HCT116 (cell line): ENCODE results near the gene SRGAP3. TPM values are rescaled to one million over a fixed set of nuclear protein-coding genes. Genes with fewer than 3 reads are reported as not detected.

Experiments
- ATAC-seq: fragments of 200-7000 bp; cut with Tn5 transposase; 2 replicates; pipeline ENCODE4 v1.9.1; 2020; ENCODE audit warnings: mild to moderate bottlenecking, moderate library complexity
- BruUV-seq: library from RNA; stranded (reverse); fragments of 400-500 nt; replicated peaks from 2 replicates; lab custom pipeline; 2021; lab: Mats Ljungman, UMichigan
- CTCF ChIA-PET: fragments of 300-600 bp; sonication (Branson Sonifier 250); formaldehyde crosslinking; loops from one replicate; lab custom pipeline; 2021; ENCODE audit warnings: antibody characterized with exemption; lab: Charles Lee
- POLR2A ChIA-PET: fragments of 300-600, 350-600 bp; sonication (Branson Sonifier 250); formaldehyde crosslinking; loops from one replicate; lab custom pipeline; 2021; ENCODE audit warnings: antibody characterized with exemption; lab: Charles Lee
- RAD21 ChIA-PET, 2 experiments: fragments of 300-600 bp; sonication (Branson Sonifier 250); formaldehyde crosslinking; loops; one replicate each; lab custom pipeline; 2023; ENCODE audit warnings: low total read pairs in 2 of 2; ENCODE audit not compliant: uncharacterized antibody in 2 of 2, unreplicated experiment in 2 of 2, low non-redundant PET in 1 of 2; lab: Charles Lee
- DNase-seq: peaks from one replicate; pipeline ENCODE4 v3.0.0-alpha.2; 2010; ENCODE audit warnings: low read depth, low spot score
- H2AFZ ChIP-seq: fragments of 200-600 bp; shearing (Covaris generic), sonication (generic); 2 replicates; pipeline ENCODE4 v1.6.1; 2017; ENCODE audit warnings: low read depth, mixed run types, mixed read lengths, antibody characterized with exemption, low read length; ENCODE audit not compliant: poor library complexity, severe bottlenecking
- H3K27ac ChIP-seq: 2 replicates; pipeline ENCODE4 v1.5.1; 2012; ENCODE audit warnings: low read depth, low read length
- H3K27me3 ChIP-seq: fragments of 200-600 bp; sonication (generic); 2 replicates; pipeline ENCODE4 v1.6.1; 2016; ENCODE audit warnings: mixed run types, low read length, mixed read lengths; ENCODE audit not compliant: insufficient read depth
- H3K36me3 ChIP-seq, 2 experiments: fragments of 200-500 bp in 1 of 2; fragments of 200-600 bp in 1 of 2; sonication (Bioruptor generic) in 1 of 2; sonication (generic) in 1 of 2; 2 replicates each; pipeline versions ENCODE4 v1.5.1 to v1.6.1; 2014 to 2016; ENCODE audit warnings: low read length in 2 of 2, inconsistent platforms in 1 of 2, mixed read lengths in 1 of 2, mixed run types in 1 of 2; ENCODE audit not compliant: insufficient read depth in 2 of 2, control insufficient read depth in 1 of 2
- H3K4me1 ChIP-seq, 2 experiments: fragments of 200-600 bp in 1 of 2; sonication (generic) in 1 of 2; 2 replicates each; pipeline versions ENCODE4 v1.5.1 to v1.6.1; 2012 to 2017; ENCODE audit warnings: low read length in 2 of 2, inconsistent platforms in 1 of 2, mild to moderate bottlenecking in 1 of 2, mixed read lengths in 1 of 2, mixed run types in 1 of 2, moderate library complexity in 1 of 2; ENCODE audit not compliant: insufficient read depth in 2 of 2, control insufficient read depth in 1 of 2
- H3K4me2 ChIP-seq: fragments of 200-600 bp; sonication (generic); 2 replicates; pipeline ENCODE4 v1.6.1; 2017; ENCODE audit warnings: mixed run types, low read length, mixed read lengths
- H3K4me3 ChIP-seq, 2 experiments: fragments of 200-600 bp in 1 of 2; sonication (generic) in 1 of 2; replicated peaks in 1 of 2; 2 replicates each; pipeline ENCODE4 v1.5.1; 2011 to 2016; ENCODE audit warnings: low read length in 2 of 2, control low read depth in 1 of 2, low read depth in 1 of 2, mild to moderate bottlenecking in 1 of 2, mixed read lengths in 1 of 2, mixed run types in 1 of 2
- H3K79me2 ChIP-seq: fragments of 200-600 bp; sonication (generic); 2 replicates; pipeline ENCODE4 v1.6.1; 2017; ENCODE audit warnings: mild to moderate bottlenecking, mixed run types, low read length, moderate library complexity, mixed read lengths; ENCODE audit not compliant: insufficient read depth
- H3K9ac ChIP-seq: fragments of 200-600 bp; sonication (generic); 2 replicates; pipeline ENCODE4 v1.6.1; 2016; ENCODE audit warnings: low read length, mixed read lengths
- H3K9me2 ChIP-seq: fragments of 200-600 bp; sonication (generic), shearing (Covaris generic); 2 replicates; pipeline ENCODE4 v1.6.1; 2017; ENCODE audit warnings: mixed run types, mild to moderate bottlenecking, moderate library complexity; ENCODE audit not compliant: insufficient read depth
- H3K9me3 ChIP-seq, 2 experiments: fragments of 200-500 bp in 1 of 2; fragments of 200-600 bp in 1 of 2; sonication (Bioruptor generic) in 1 of 2; sonication (generic) in 1 of 2; 2 replicates each; pipeline ENCODE4 v1.6.1; 2014 to 2017; ENCODE audit warnings: low read length in 2 of 2, mixed read lengths in 2 of 2, inconsistent platforms in 1 of 2, low read depth in 1 of 2, mild to moderate bottlenecking in 1 of 2, mixed run types in 1 of 2, moderate library complexity in 1 of 2; ENCODE audit not compliant: control insufficient read depth in 1 of 2, insufficient read depth in 1 of 2
- H4K20me1 ChIP-seq: fragments of 200-600 bp; sonication (generic), shearing (Covaris generic); 2 replicates; pipeline ENCODE4 v1.6.1; 2017; ENCODE audit warnings: mixed run types, mild to moderate bottlenecking, moderate library complexity; ENCODE audit not compliant: insufficient read depth
- EGR1 ChIP-seq: IDR thresholded peaks from 2 replicates; pipeline ENCODE4 v1.6.1; 2012; ENCODE audit warnings: low read depth
- ELF1 ChIP-seq: IDR thresholded peaks from 2 replicates; pipeline ENCODE4 v1.6.1; 2012; ENCODE audit warnings: low read depth, borderline replicate concordance
- EZH2phosphoT487 ChIP-seq: fragments of 200-600 bp; IDR thresholded peaks from 2 replicates; pipeline ENCODE4 v1.6.1; 2018; ENCODE audit warnings: antibody characterized with exemption, borderline replicate concordance
- JUND ChIP-seq: IDR thresholded peaks from 2 replicates; pipeline ENCODE4 v1.6.1; 2012
- POLR2AphosphoS5 ChIP-seq: IDR thresholded peaks from 2 replicates; pipeline ENCODE4 v1.6.1; 2011; ENCODE audit warnings: mild to moderate bottlenecking, low read depth, low read length, moderate library complexity
- SIN3A ChIP-seq: IDR thresholded peaks from 2 replicates; pipeline ENCODE4 v1.6.1; 2012; ENCODE audit warnings: low read depth
- SP1 ChIP-seq: IDR thresholded peaks from 2 replicates; pipeline ENCODE4 v1.6.1; 2012; ENCODE audit warnings: low read depth
- TCF7L2 ChIP-seq: IDR thresholded peaks from 2 replicates; pipeline ENCODE4 v1.7.0; 2011; ENCODE audit warnings: borderline replicate concordance, inconsistent platforms; ENCODE audit not compliant: insufficient read depth, insufficient read length; ENCODE audit errors: extremely low read depth
- ZFX ChIP-seq: fragments of 450-650 bp; IDR thresholded peaks from 2 replicates; pipeline ENCODE4 v1.6.1; 2017
- ZNF274 ChIP-seq: fragments of 200-500 bp; sonication (Bioruptor generic); IDR thresholded peaks from 2 replicates; pipeline ENCODE4 v1.6.1; 2014; ENCODE audit warnings: mild to moderate bottlenecking, low read depth, low read length, inconsistent platforms
- intact Hi-C: fragments of 100-400 bp; cut with micrococcal nuclease; formaldehyde crosslinking; loops from 2 replicates; pipeline ENCODE4 v1.10.0; 2022
- total RNA-seq: library from RNA; stranded (reverse); gene quantifications from one replicate; pipeline ENCODE4 v1.2.1, GENCODE V29; 2021; ENCODE audit not compliant: unreplicated experiment
- TF ChIP-seq, protein P1 (sequence below): IDR thresholded peaks from 2 replicates; pipeline ENCODE4 v1.6.1; 2012; ENCODE audit warnings: low read depth
- TF ChIP-seq, protein P2 (sequence below), 3 experiments: fragments of 200-600 bp in 1 of 3; sonication (generic) in 1 of 3; IDR thresholded peaks in 2 of 3; conservative IDR thresholded peaks in 1 of 3; 2 replicates each; pipeline ENCODE4 v1.5.1; 2012 to 2017; ENCODE audit warnings: low read depth in 2 of 3, low read length in 2 of 3, antibody characterized with exemption in 1 of 3, borderline replicate concordance in 1 of 3, control low read depth in 1 of 3, mild to moderate bottlenecking in 1 of 3, mixed read lengths in 1 of 3, mixed run types in 1 of 3, moderate library complexity in 1 of 3; ENCODE audit not compliant: insufficient read depth in 1 of 3
- TF ChIP-seq, protein P3 (sequence below): IDR thresholded peaks from 2 replicates; pipeline ENCODE4 v1.6.1; 2011; ENCODE audit warnings: mild to moderate bottlenecking, low read length, moderate library complexity; ENCODE audit not compliant: insufficient replicate concordance; ENCODE audit errors: extremely low read depth

The SRGAP3 gene
- total RNA-seq, 1 experiment from 2014 or later: 8.3 TPM

DNA sequence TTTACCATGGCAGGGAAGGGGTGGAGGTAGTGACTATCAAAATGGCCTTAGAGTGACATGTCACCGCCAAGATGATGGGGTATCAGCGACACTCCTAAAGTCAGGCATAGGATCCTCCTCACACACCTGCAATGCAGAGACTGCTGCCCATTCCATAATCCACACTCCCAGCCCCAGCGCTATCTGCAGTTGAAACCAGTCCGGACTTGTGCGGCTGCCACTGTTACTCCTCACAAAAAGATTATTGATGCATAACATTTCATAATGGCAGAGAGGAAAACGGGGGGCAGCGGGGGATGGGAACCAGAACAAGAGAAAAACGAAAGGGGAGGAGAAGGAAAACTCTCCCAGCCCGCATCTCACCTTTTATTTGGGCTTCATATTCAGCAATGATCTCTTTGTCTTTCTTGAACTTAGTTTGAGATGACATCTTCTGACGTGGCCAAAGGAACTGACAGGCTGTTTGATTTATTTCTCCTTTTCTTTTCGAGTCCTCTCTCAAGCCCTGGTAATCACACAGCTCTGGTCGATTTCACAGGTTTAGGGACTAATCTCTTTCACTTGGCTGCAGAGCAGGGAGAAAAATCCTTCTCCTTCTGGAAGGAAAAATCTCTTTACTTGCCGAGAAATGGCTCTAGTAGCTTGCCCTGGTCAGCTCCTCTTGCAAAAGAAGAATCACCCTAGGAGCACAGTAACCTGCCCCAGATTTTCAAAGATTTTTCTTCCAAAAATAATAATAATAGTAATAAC lies 749 bp downstream of the SRGAP3 start (continued):
- TF ChIP-seq POLR2AphosphoS5 (no peak), ELF1 (no peak), SIN3A (no peak), ZFX (no peak), ZNF274 (no peak)
- TF ChIP-seq, protein P1, sequence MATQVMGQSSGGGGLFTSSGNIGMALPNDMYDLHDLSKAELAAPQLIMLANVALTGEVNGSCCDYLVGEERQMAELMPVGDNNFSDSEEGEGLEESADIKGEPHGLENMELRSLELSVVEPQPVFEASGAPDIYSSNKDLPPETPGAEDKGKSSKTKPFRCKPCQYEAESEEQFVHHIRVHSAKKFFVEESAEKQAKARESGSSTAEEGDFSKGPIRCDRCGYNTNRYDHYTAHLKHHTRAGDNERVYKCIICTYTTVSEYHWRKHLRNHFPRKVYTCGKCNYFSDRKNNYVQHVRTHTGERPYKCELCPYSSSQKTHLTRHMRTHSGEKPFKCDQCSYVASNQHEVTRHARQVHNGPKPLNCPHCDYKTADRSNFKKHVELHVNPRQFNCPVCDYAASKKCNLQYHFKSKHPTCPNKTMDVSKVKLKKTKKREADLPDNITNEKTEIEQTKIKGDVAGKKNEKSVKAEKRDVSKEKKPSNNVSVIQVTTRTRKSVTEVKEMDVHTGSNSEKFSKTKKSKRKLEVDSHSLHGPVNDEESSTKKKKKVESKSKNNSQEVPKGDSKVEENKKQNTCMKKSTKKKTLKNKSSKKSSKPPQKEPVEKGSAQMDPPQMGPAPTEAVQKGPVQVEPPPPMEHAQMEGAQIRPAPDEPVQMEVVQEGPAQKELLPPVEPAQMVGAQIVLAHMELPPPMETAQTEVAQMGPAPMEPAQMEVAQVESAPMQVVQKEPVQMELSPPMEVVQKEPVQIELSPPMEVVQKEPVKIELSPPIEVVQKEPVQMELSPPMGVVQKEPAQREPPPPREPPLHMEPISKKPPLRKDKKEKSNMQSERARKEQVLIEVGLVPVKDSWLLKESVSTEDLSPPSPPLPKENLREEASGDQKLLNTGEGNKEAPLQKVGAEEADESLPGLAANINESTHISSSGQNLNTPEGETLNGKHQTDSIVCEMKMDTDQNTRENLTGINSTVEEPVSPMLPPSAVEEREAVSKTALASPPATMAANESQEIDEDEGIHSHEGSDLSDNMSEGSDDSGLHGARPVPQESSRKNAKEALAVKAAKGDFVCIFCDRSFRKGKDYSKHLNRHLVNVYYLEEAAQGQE: no peak
- TF ChIP-seq, all 23 proteins: peak for 0

DNA sequence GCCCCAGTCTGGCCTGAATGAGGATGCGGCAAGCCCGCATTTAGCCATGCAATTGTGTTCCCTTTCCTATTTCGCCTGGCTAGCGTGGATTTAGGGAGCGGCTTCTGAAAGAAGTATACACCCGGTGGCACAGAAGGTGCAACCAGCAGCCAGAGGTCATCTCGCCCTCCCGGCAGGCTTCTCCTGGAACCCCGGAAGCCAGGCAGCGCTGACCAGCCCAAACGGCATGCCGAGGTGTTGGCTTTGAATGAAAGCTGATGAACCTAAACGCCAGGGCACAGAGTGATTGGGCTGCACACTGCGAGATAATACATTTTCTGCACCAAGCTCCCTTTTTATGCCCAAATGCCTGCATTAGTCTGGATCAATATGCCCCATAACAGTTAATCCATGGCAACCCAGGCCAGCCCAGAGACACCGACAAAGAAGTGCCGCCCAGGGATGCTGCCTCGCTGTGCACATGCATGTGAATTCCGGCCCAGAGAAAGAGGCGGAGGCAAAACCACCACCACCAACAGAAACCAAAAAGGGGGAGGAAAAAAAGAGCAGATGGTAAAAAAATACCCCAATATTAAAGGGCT lies 1.4 kb downstream of the SRGAP3 start:
- Histone ChIP-seq H2AFZ (no peak overlapping the region), H3K4me2 (no peak overlapping the region; the same call in 1 of the 2 replicates), H3K4me3 (no peak overlapping the region), H3K9ac (no peak overlapping the region), H3K27ac (no peak overlapping the region), H3K9me2 (no peaks in the 10 kb centered on the region), H3K36me3 (no peaks in the 10 kb centered on the region), H3K27me3 (no peaks in the 10 kb centered on the region), H3K9me3 (no peaks in the 10 kb centered on the region), H3K79me2 (no peaks in the 10 kb centered on the region), H3K4me1 (peaks cover 17 to 31% of the 10 kb centered on the region in 2 experiments), H4K20me1 (no peaks in the 10 kb centered on the region)
- ATAC-seq: no peak
- ChIA-PET RAD21 (no interaction called here), CTCF (no interaction called here), POLR2A (no interaction called here)
- DNase-seq: no peak
- no TSS peak for BruUV-seq
- intact Hi-C loops: no loop called here
- TF ChIP-seq EGR1 (no peak), EZH2phosphoT487 (no peak), SP1 (no peak), ELF1 (no peak), TCF7L2 (no peak), JUND (no peak), ZFX (no peak)
- TF ChIP-seq, protein P2, sequence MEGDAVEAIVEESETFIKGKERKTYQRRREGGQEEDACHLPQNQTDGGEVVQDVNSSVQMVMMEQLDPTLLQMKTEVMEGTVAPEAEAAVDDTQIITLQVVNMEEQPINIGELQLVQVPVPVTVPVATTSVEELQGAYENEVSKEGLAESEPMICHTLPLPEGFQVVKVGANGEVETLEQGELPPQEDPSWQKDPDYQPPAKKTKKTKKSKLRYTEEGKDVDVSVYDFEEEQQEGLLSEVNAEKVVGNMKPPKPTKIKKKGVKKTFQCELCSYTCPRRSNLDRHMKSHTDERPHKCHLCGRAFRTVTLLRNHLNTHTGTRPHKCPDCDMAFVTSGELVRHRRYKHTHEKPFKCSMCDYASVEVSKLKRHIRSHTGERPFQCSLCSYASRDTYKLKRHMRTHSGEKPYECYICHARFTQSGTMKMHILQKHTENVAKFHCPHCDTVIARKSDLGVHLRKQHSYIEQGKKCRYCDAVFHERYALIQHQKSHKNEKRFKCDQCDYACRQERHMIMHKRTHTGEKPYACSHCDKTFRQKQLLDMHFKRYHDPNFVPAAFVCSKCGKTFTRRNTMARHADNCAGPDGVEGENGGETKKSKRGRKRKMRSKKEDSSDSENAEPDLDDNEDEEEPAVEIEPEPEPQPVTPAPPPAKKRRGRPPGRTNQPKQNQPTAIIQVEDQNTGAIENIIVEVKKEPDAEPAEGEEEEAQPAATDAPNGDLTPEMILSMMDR (IDR thresholded peaks at IDR 0.05 in 2 of 3, conservative IDR thresholded peaks at IDR 0.05 in 1 of 3; ENCODE audit: borderline replicate concordance in 1 of 3, insufficient read depth in 1 of 3, low read depth in 2 of 3, low read length in 2 of 3): no peak
- TF ChIP-seq, protein P3, sequence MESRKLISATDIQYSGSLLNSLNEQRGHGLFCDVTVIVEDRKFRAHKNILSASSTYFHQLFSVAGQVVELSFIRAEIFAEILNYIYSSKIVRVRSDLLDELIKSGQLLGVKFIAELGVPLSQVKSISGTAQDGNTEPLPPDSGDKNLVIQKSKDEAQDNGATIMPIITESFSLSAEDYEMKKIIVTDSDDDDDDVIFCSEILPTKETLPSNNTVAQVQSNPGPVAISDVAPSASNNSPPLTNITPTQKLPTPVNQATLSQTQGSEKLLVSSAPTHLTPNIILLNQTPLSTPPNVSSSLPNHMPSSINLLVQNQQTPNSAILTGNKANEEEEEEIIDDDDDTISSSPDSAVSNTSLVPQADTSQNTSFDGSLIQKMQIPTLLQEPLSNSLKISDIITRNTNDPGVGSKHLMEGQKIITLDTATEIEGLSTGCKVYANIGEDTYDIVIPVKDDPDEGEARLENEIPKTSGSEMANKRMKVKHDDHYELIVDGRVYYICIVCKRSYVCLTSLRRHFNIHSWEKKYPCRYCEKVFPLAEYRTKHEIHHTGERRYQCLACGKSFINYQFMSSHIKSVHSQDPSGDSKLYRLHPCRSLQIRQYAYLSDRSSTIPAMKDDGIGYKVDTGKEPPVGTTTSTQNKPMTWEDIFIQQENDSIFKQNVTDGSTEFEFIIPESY: no peak
